ENCODE results near the gene PLA2R1.

PLA2R1 gene

GRCh38 chr2:160022162-160022561, 40.3 kb downstream of the PLA2R1 start:
- Histone ChIP-seq H3K27me3 (ENCODE audit: control insufficient read depth, insufficient read depth, low read length) (no peaks in the 10 kb centered on the region), H3K9me3 (replicated peaks; ENCODE audit: low read length) (peaks cover 5% of the 10 kb centered on the region), H3K4me3 (ENCODE audit: low read length) (no peak overlapping the region), H3K36me3 (ENCODE audit: insufficient read depth, low read length) (peaks cover 11% of the 10 kb centered on the region), H3K4me2 (ENCODE audit: low read length) (no peak overlapping the region), H3K9ac (ENCODE audit: low read depth, low read length) (no peak overlapping the region), H3K4me1 (ENCODE audit: control insufficient read depth, insufficient read depth, low read length) (no peaks in the 10 kb centered on the region)

GRCh38 chr2:160019374-160020090, 42.9 kb downstream of the PLA2R1 start:
- no peaks in the 10 kb centered on the region for H3K27me3 ChIP-seq (ENCODE audit: control insufficient read depth, insufficient read depth, low read length)
- H3K4me1 ChIP-seq (ENCODE audit: control insufficient read depth, insufficient read depth, low read length): no peaks in the 10 kb centered on the region
- peaks cover 5% of the 10 kb centered on the region for H3K9me3 ChIP-seq (replicated peaks; ENCODE audit: low read length)
- no peak overlapping the region for H3K4me3 ChIP-seq (ENCODE audit: low read length)
- no peak overlapping the region for H3K9ac ChIP-seq (ENCODE audit: low read depth, low read length)
- H3K4me2 ChIP-seq (ENCODE audit: low read length): no peak overlapping the region
- peaks cover 11% of the 10 kb centered on the region for H3K36me3 ChIP-seq (ENCODE audit: insufficient read depth, low read length)

- Histone ChIP-seq H3K4me3 (ENCODE audit: low read length) (no peak overlapping the region), H3K9me3 (replicated peaks; ENCODE audit: low read length) (no peaks in the 10 kb centered on the region), H3K27me3 (ENCODE audit: control insufficient read depth, insufficient read depth, low read length) (no peaks in the 10 kb centered on the region), H3K4me1 (ENCODE audit: control insufficient read depth, insufficient read depth, low read length) (no peaks in the 10 kb centered on the region), H3K9ac (ENCODE audit: low read depth, low read length) (no peak overlapping the region), H3K36me3 (ENCODE audit: insufficient read depth, low read length) (peaks cover 10% of the 10 kb centered on the region), H3K4me2 (ENCODE audit: low read length) (no peak overlapping the region)
Observed at GRCh38 chr2:160015746-160016145, 46.7 kb downstream of the PLA2R1 start.

GRCh38 chr2:160014227-160014626, 48.2 kb downstream of the PLA2R1 start:
- no peak overlapping the region for H3K4me3 ChIP-seq (ENCODE audit: low read length)
- no peak overlapping the region for H3K9ac ChIP-seq (ENCODE audit: low read depth, low read length)
- H3K27me3 ChIP-seq (ENCODE audit: control insufficient read depth, insufficient read depth, low read length): no peaks in the 10 kb centered on the region
- H3K9me3 ChIP-seq (replicated peaks; ENCODE audit: low read length): no peaks in the 10 kb centered on the region
- no peaks in the 10 kb centered on the region for H3K4me1 ChIP-seq (ENCODE audit: control insufficient read depth, insufficient read depth, low read length)
- H3K36me3 ChIP-seq (ENCODE audit: insufficient read depth, low read length): peaks cover 17% of the 10 kb centered on the region
- no peak overlapping the region for H3K4me2 ChIP-seq (ENCODE audit: low read length)

- Histone ChIP-seq H3K27me3 (ENCODE audit: control insufficient read depth, insufficient read depth, low read length) (no peaks in the 10 kb centered on the region), H3K4me3 (ENCODE audit: low read length) (no peak overlapping the region), H3K4me1 (ENCODE audit: control insufficient read depth, insufficient read depth, low read length) (no peaks in the 10 kb centered on the region), H3K9me3 (replicated peaks; ENCODE audit: low read length) (no peaks in the 10 kb centered on the region), H3K4me2 (ENCODE audit: low read length) (no peak overlapping the region), H3K9ac (ENCODE audit: low read depth, low read length) (no peak overlapping the region), H3K36me3 (ENCODE audit: insufficient read depth, low read length) (peaks cover 24% of the 10 kb centered on the region)
Observed at GRCh38 chr2:160010361-160011145, 51.9 kb downstream of the PLA2R1 start.

GRCh38 chr2:160007111-160007510, 55.3 kb downstream of the PLA2R1 start:
- H3K9ac ChIP-seq (ENCODE audit: low read depth, low read length): no peak overlapping the region

GRCh38 chr2:160006475-160006874, 55.9 kb downstream of the PLA2R1 start:
- H3K36me3 ChIP-seq (ENCODE audit: insufficient read depth, low read length): peaks cover 31% of the 10 kb centered on the region
- H3K4me1 ChIP-seq (ENCODE audit: control insufficient read depth, insufficient read depth, low read length): no peaks in the 10 kb centered on the region
- H3K9ac ChIP-seq (ENCODE audit: low read depth, low read length): no peak overlapping the region
- no peaks in the 10 kb centered on the region for H3K27me3 ChIP-seq (ENCODE audit: control insufficient read depth, insufficient read depth, low read length)
- H3K4me2 ChIP-seq (ENCODE audit: low read length): no peak overlapping the region
- no peak overlapping the region for H3K4me3 ChIP-seq (ENCODE audit: low read length)
- no peaks in the 10 kb centered on the region for H3K9me3 ChIP-seq (replicated peaks; ENCODE audit: low read length)

More at GRCh38 chr2:160007111-160007510, 55.3 kb downstream of the PLA2R1 start:
- H3K4me1 ChIP-seq (ENCODE audit: control insufficient read depth, insufficient read depth, low read length): no peaks in the 10 kb centered on the region
- H3K36me3 ChIP-seq (ENCODE audit: insufficient read depth, low read length): peaks cover 37% of the 10 kb centered on the region
- no peak overlapping the region for H3K4me3 ChIP-seq (ENCODE audit: low read length)
- no peaks in the 10 kb centered on the region for H3K27me3 ChIP-seq (ENCODE audit: control insufficient read depth, insufficient read depth, low read length)
- H3K9me3 ChIP-seq (replicated peaks; ENCODE audit: low read length): no peaks in the 10 kb centered on the region
- no peak overlapping the region for H3K4me2 ChIP-seq (ENCODE audit: low read length)

- Histone ChIP-seq H3K4me3 (ENCODE audit: low read length) (no peak overlapping the region), H3K9ac (ENCODE audit: low read depth, low read length) (no peak overlapping the region), H3K4me2 (ENCODE audit: low read length) (no peak overlapping the region), H3K27me3 (ENCODE audit: control insufficient read depth, insufficient read depth, low read length) (no peaks in the 10 kb centered on the region), H3K4me1 (ENCODE audit: control insufficient read depth, insufficient read depth, low read length) (no peaks in the 10 kb centered on the region), H3K9me3 (replicated peaks; ENCODE audit: low read length) (no peaks in the 10 kb centered on the region), H3K36me3 (ENCODE audit: insufficient read depth, low read length) (peaks cover 30% of the 10 kb centered on the region)
Observed at GRCh38 chr2:160005908-160006307, 56.5 kb downstream of the PLA2R1 start.

GRCh38 chr2:160005476-160005875, 56.9 kb downstream of the PLA2R1 start:
- no peak overlapping the region for H3K4me2 ChIP-seq (ENCODE audit: low read length)
- H3K4me3 ChIP-seq (ENCODE audit: low read length): no peak overlapping the region
- no peaks in the 10 kb centered on the region for H3K27me3 ChIP-seq (ENCODE audit: control insufficient read depth, insufficient read depth, low read length)
- H3K4me1 ChIP-seq (ENCODE audit: control insufficient read depth, insufficient read depth, low read length): no peaks in the 10 kb centered on the region
- H3K9ac ChIP-seq (ENCODE audit: low read depth, low read length): no peak overlapping the region
- peaks cover 25% of the 10 kb centered on the region for H3K36me3 ChIP-seq (ENCODE audit: insufficient read depth, low read length)
- H3K9me3 ChIP-seq (replicated peaks; ENCODE audit: low read length): no peaks in the 10 kb centered on the region

GRCh38 chr2:159998961-159999360, 63.5 kb downstream of the PLA2R1 start:
- no peak overlapping the region for H3K4me3 ChIP-seq (ENCODE audit: low read length)
- H3K36me3 ChIP-seq (ENCODE audit: insufficient read depth, low read length): peaks cover 6% of the 10 kb centered on the region
- H3K27me3 ChIP-seq (ENCODE audit: control insufficient read depth, insufficient read depth, low read length): no peaks in the 10 kb centered on the region
- no peaks in the 10 kb centered on the region for H3K9me3 ChIP-seq (replicated peaks; ENCODE audit: low read length)
- H3K4me1 ChIP-seq (ENCODE audit: control insufficient read depth, insufficient read depth, low read length): peaks cover 12% of the 10 kb centered on the region
- H3K9ac ChIP-seq (ENCODE audit: low read depth, low read length): no peak overlapping the region
- H3K4me2 ChIP-seq (ENCODE audit: low read length): no peak overlapping the region

GRCh38 chr2:159998243-159998642, 64.2 kb downstream of the PLA2R1 start:
- no peak overlapping the region for H3K9ac ChIP-seq (ENCODE audit: low read depth, low read length)
- H3K36me3 ChIP-seq (ENCODE audit: insufficient read depth, low read length): peaks cover 4% of the 10 kb centered on the region
- H3K4me1 ChIP-seq (ENCODE audit: control insufficient read depth, insufficient read depth, low read length): peaks cover 12% of the 10 kb centered on the region
- H3K4me3 ChIP-seq (ENCODE audit: low read length): no peak overlapping the region
- no peaks in the 10 kb centered on the region for H3K27me3 ChIP-seq (ENCODE audit: control insufficient read depth, insufficient read depth, low read length)
- H3K4me2 ChIP-seq (ENCODE audit: low read length): no peak overlapping the region
- H3K9me3 ChIP-seq (replicated peaks; ENCODE audit: low read length): no peaks in the 10 kb centered on the region

Data from skeletal muscle satellite cell (primary cell).